Measurements from ENCODE around the gene PARD3. TPM values are rescaled to one million over a fixed set of nuclear protein-coding genes. Genes with fewer than 3 reads are reported as not detected.

The PARD3 gene
- total and polyA plus RNA-seq, 2 experiments from 2014 or later: 6.3 to 21.2 TPM

DNA sequence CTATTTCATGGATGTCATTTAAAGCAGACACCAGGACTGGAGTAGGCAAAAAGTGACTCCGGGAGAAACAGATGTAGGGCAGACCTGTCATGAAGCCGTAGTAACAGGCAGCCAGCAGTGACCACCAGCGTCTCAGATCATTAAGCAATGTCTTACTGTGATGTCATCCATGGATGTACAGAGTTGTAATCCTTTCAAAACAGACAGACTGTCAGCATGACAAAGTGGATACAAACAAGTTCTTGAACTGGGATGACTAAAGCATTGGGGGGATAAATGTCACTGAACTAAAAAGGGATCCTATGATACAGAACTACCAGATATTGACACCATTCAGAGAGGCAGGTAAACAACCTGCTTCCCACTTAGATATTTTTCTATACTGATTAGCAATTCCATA, 675.5 kb downstream of the PARD3 start:
- H3K9me3 ChIP-seq (ENCODE audit: low read depth): no peaks in the 10 kb centered on the region
- H3K4me2 ChIP-seq (ENCODE audit: unreplicated experiment): no peak overlapping the region
- H3K36me3 ChIP-seq (ENCODE audit: low read depth): no peaks in the 10 kb centered on the region
- H3K4me1 ChIP-seq (ENCODE audit: insufficient read depth): no peaks in the 10 kb centered on the region
- 72 to 85% methylated on average over 3 of the region's 3 CpGs for whole genome bisulfite sequencing, 2 experiments (ENCODE audit: low coverage in 1 of 2, low lambda C conversion rate in 2 of 2, missing lambda C conversion rate in 2 of 2)
- no peak for TF ChIP-seq EZH2 (IDR thresholded peaks at IDR 0.05; ENCODE audit: insufficient read depth, poor library complexity, severe bottlenecking)
- no peak for TF ChIP-seq EZH2phosphoT487 (IDR thresholded peaks at IDR 0.05; ENCODE audit: insufficient read depth, low read depth)
- no peak overlapping the region for H3K27ac ChIP-seq
- H3K27me3 ChIP-seq (replicated peaks; ENCODE audit: insufficient read depth): no peaks in the 10 kb centered on the region
- H2AFZ ChIP-seq: no peak overlapping the region
- H3K4me3 ChIP-seq: no peak overlapping the region
- DNase-seq: peak; percentile 13
- no peaks in the 10 kb centered on the region for H3K9me2 ChIP-seq (ENCODE audit: insufficient read depth)
- H4K20me1 ChIP-seq (ENCODE audit: insufficient read depth): no peaks in the 10 kb centered on the region
- no peak overlapping the region for H3K9ac ChIP-seq
- H3F3A ChIP-seq (ENCODE audit: insufficient read depth): no peaks in the 10 kb centered on the region
- H3K79me2 ChIP-seq (ENCODE audit: insufficient read depth): no peaks in the 10 kb centered on the region
- in situ Hi-C loops (cut with MboI): no loop called here

DNA sequence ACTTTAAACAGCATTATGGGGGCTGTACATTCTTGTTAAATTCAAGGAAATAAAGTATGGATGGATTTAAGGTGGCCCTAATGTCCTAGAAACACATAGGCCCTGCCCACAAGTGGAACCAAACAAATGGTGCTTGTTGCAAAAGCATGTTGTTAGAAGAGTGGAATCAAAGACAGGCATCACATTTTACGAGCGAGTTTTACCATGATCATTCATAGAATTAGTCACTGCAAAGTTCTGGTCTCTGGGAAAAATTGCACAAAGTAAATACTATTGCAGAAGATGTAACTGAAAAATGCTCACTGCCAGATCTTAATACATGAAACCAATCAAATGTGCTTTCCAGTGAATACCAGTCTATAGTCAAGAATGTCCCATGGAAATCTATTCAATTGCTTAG, 677.1 kb downstream of the PARD3 start:
- 97 to 98% methylated on average over 2 of the region's 2 CpGs for WGBS, 2 experiments (ENCODE audit: low coverage in 1 of 2, low lambda C conversion rate in 2 of 2, missing lambda C conversion rate in 2 of 2)
- in situ Hi-C loops (cut with MboI): no loop called here
- no peaks in the 10 kb centered on the region for H3K27me3 ChIP-seq (replicated peaks; ENCODE audit: insufficient read depth)
- H4K20me1 ChIP-seq (ENCODE audit: insufficient read depth): no peaks in the 10 kb centered on the region
- no peak overlapping the region for H3K4me2 ChIP-seq (ENCODE audit: unreplicated experiment)
- H3K9ac ChIP-seq: no peak overlapping the region
- no peaks in the 10 kb centered on the region for H3F3A ChIP-seq (ENCODE audit: insufficient read depth)
- H3K27ac ChIP-seq: no peak overlapping the region
- no peaks in the 10 kb centered on the region for H3K36me3 ChIP-seq (ENCODE audit: low read depth)
- DNase-seq: no peak
- no peaks in the 10 kb centered on the region for H3K9me2 ChIP-seq (ENCODE audit: insufficient read depth)
- no peaks in the 10 kb centered on the region for H3K9me3 ChIP-seq (ENCODE audit: low read depth)
- no peak overlapping the region for H3K4me3 ChIP-seq
- no peak for TF ChIP-seq EZH2 (IDR thresholded peaks at IDR 0.05; ENCODE audit: insufficient read depth, poor library complexity, severe bottlenecking)
- no peak for TF ChIP-seq EZH2phosphoT487 (IDR thresholded peaks at IDR 0.05; ENCODE audit: insufficient read depth, low read depth)
- no peak overlapping the region for H2AFZ ChIP-seq
- H3K79me2 ChIP-seq (ENCODE audit: insufficient read depth): no peaks in the 10 kb centered on the region
- no peaks in the 10 kb centered on the region for H3K4me1 ChIP-seq (ENCODE audit: insufficient read depth)

DNA sequence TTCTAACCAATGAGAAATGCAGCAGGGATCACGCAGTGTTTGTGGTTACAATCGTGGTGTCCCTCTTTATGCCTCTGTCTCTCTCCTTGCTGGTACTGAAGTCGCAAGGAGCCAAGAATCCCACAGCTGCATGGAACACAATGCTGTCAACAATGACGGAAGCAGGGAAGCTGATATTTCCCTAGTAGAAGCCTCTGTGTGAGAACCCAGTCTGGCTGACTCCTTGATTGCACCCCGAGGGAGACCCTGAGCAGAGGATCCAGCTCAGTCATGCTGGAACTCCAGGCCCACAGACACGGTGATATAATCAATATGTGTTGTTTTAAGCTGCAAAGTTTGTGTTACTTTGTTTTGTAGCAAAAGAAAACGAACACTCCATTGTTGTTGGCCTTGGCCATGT, 677.9 kb downstream of the PARD3 start:
- Histone ChIP-seq H3K79me2 (ENCODE audit: insufficient read depth) (no peaks in the 10 kb centered on the region), H3K27me3 (replicated peaks; ENCODE audit: insufficient read depth) (no peaks in the 10 kb centered on the region), H3K4me3 (no peak overlapping the region), H2AFZ (no peak overlapping the region), H3K27ac (no peak overlapping the region), H3F3A (ENCODE audit: insufficient read depth) (no peaks in the 10 kb centered on the region), H3K36me3 (ENCODE audit: low read depth) (no peaks in the 10 kb centered on the region), H3K9ac (no peak overlapping the region), H4K20me1 (ENCODE audit: insufficient read depth) (no peaks in the 10 kb centered on the region), H3K4me2 (ENCODE audit: unreplicated experiment) (no peak overlapping the region), H3K9me2 (ENCODE audit: insufficient read depth) (no peaks in the 10 kb centered on the region), H3K9me3 (ENCODE audit: low read depth) (no peaks in the 10 kb centered on the region), H3K4me1 (ENCODE audit: insufficient read depth) (no peaks in the 10 kb centered on the region)
- in situ Hi-C loops (cut with MboI): no loop called here
- WGBS, 2 experiments (ENCODE audit: low coverage in 1 of 2, low lambda C conversion rate in 2 of 2, missing lambda C conversion rate in 2 of 2): 96 to 98% methylated on average over 7 of the region's 7 CpGs
- TF ChIP-seq EZH2 (IDR thresholded peaks at IDR 0.05; ENCODE audit: insufficient read depth, poor library complexity, severe bottlenecking): no peak
- no peak for DNase-seq

DNA sequence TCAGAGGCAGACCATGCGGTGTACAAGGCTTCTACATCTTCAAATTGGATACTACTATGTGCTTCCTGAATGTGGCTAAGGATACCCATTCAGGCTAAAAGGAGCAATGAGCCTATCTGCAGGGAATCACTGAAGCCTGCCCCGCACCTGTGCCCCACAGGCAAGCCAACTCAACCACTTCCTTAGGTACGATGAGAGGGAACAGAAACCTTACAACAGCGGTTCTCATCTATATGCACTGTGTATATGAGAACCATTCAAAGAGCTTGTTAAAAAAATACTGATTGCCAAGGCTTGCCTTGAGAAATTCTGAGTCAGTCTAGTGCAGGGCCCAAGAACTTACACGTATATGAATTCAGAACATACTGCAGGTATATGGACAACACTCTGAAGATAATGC, 679.6 kb downstream of the PARD3 start:
- Histone ChIP-seq H3F3A (ENCODE audit: insufficient read depth) (no peaks in the 10 kb centered on the region), H3K36me3 (ENCODE audit: low read depth) (no peaks in the 10 kb centered on the region), H3K4me1 (ENCODE audit: insufficient read depth) (no peaks in the 10 kb centered on the region), H3K27ac (no peak overlapping the region), H3K9me3 (ENCODE audit: low read depth) (no peaks in the 10 kb centered on the region), H3K9me2 (ENCODE audit: insufficient read depth) (no peaks in the 10 kb centered on the region), H3K79me2 (ENCODE audit: insufficient read depth) (no peaks in the 10 kb centered on the region), H3K9ac (no peak overlapping the region), H3K27me3 (replicated peaks; ENCODE audit: insufficient read depth) (no peaks in the 10 kb centered on the region), H2AFZ (no peak overlapping the region), H4K20me1 (ENCODE audit: insufficient read depth) (no peaks in the 10 kb centered on the region), H3K4me3 (no peak overlapping the region), H3K4me2 (ENCODE audit: unreplicated experiment) (no peak overlapping the region)
- DNase-seq: no peak
- TF ChIP-seq EZH2 (IDR thresholded peaks at IDR 0.05; ENCODE audit: insufficient read depth, poor library complexity, severe bottlenecking) (no peak), EZH2phosphoT487 (IDR thresholded peaks at IDR 0.05; ENCODE audit: insufficient read depth, low read depth) (no peak)
- in situ Hi-C loops (cut with MboI): no loop called here
- 97 to 98% methylated on average over 5 of the region's 5 CpGs for WGBS, 2 experiments (ENCODE audit: low coverage in 1 of 2, low lambda C conversion rate in 2 of 2, missing lambda C conversion rate in 2 of 2)

DNA sequence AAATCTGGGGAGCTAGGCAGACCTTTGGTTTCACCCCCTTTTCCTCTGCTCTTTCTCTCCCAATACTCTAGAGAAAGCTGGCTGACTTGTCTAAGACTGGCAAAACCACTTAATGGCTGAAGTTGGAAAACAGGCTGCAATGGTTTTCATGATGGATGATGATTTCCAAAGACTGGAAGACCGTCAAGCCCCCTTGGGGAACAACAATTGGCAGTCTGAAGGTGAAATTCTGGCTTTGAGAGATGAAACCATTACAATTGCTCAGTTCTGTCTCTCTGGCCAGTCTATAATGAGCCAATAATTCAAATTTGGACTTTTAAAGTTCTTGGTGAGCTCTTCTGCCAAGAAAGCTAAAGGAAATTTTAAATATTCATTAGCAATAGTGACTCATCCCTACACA, 680.5 kb downstream of the PARD3 start:
- no peak for DNase-seq
- Histone ChIP-seq H3K36me3 (ENCODE audit: low read depth) (no peaks in the 10 kb centered on the region), H3K4me3 (no peak overlapping the region), H3K27me3 (replicated peaks; ENCODE audit: insufficient read depth) (no peaks in the 10 kb centered on the region), H3K4me2 (ENCODE audit: unreplicated experiment) (no peak overlapping the region), H3K27ac (no peak overlapping the region), H3F3A (ENCODE audit: insufficient read depth) (no peaks in the 10 kb centered on the region), H2AFZ (no peak overlapping the region), H3K79me2 (ENCODE audit: insufficient read depth) (no peaks in the 10 kb centered on the region), H3K9me3 (ENCODE audit: low read depth) (no peaks in the 10 kb centered on the region), H3K9me2 (ENCODE audit: insufficient read depth) (no peaks in the 10 kb centered on the region), H3K9ac (no peak overlapping the region), H4K20me1 (ENCODE audit: insufficient read depth) (no peaks in the 10 kb centered on the region), H3K4me1 (ENCODE audit: insufficient read depth) (no peaks in the 10 kb centered on the region)
- no peak for TF ChIP-seq EZH2 (IDR thresholded peaks at IDR 0.05; ENCODE audit: insufficient read depth, poor library complexity, severe bottlenecking)
- TF ChIP-seq EZH2phosphoT487 (IDR thresholded peaks at IDR 0.05; ENCODE audit: insufficient read depth, low read depth): no peak
- in situ Hi-C loops (cut with MboI): no loop called here
- 96 to 100% methylated on average over 1 of the region's 1 CpG for WGBS, 2 experiments (ENCODE audit: low coverage in 1 of 2, low lambda C conversion rate in 2 of 2, missing lambda C conversion rate in 2 of 2)
